HG03103 (cell line): Measurements from ENCODE around the gene GRIK3.

ENCODE experiments used
- ATAC-seq: cut with Tn5 transposase; IDR thresholded peaks from one replicate; pipeline ENCODE4 v1.9.1; 2021; ENCODE audit warnings: low read depth; ENCODE audit not compliant: unreplicated experiment

GRIK3 gene

GRCh38 chr1:36884029-36884701 lies 150.2 kb downstream of the GRIK3 start:
- ATAC-seq, result no peak

DNA sequence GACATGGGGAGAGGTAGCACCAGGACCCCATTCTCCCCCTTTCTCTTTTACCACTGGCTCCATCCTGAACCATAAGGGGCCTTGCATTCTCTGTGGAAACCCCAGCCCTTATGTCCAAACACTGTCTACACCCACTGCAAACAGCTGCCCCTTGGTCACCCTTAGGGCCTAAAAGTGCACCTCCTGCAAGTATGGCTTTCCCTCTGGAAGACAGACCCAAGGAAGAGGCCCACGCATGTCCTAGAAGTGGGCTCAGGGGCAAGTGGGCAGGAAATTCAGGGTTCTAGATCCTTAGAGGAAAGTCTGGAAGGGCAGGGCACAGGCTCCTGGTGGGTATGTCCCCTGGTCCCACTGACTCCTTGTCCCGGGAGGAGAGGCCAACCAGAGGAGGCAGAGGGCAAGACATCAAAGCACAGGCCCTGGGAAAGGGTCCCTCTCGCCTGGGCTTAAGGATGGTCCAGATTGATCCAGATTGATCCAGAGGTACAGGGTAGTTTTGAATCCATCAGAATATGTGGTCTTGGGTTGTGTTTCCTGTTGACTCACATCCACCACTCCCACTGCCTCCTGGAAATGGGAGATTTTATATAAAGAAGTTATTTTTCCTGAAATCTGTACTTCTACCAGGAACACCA lies 150.9 kb downstream of the GRIK3 start:
- ATAC-seq, result no peak

- ATAC-seq, result no peak
Observed at GRCh38 chr1:36882536-36883285, 151.6 kb downstream of the GRIK3 start.

- no peak for ATAC-seq
Observed at GRCh38 chr1:36881541-36881940, 152.8 kb downstream of the GRIK3 start.

- no peak for ATAC-seq
Observed at GRCh38 chr1:36881068-36881405, 153.3 kb downstream of the GRIK3 start.

- no peak for ATAC-seq
Observed at GRCh38 chr1:36880155-36881067, 153.9 kb downstream of the GRIK3 start.

DNA sequence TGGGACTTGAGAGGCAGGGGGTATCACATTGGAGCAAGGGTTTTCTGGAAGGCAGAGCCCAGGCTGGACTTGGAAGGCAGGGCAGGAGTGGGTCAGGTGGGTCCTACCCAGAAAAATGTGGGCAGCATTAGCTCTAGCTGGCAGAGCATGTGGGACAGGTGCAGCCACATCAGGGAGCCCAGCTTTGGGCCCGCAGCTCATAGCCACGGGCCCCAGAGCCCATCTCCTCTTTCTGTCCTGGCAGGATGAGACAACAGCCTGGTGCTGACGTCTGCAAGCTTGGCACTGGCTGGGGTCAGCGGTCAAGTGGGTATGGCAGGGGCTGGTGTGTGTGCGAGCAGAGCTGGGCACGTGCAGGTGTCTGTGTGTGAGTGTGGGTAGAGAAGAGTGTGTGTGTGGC lies 154.7 kb downstream of the GRIK3 start:
- no peak for ATAC-seq

DNA sequence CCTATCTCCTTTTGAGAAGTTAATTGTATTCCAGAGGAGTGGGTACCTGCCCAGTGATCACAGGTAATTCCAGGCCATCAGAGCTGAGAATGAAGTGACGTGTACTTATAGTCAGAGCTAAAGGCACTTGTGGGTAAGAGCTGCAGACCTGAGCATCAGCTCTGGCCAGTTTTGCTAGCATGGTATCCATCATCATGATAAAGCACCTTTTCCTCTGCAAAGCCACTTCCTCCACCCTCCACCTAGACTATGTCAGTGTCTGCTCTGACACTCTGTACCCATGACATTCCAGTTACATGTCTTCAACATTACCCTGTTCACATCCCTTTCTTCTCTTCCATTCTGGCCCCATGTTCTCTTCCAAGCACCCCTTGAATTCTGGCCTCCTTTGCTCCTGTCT lies 157.3 kb downstream of the GRIK3 start:
- ATAC-seq, result no peak

DNA sequence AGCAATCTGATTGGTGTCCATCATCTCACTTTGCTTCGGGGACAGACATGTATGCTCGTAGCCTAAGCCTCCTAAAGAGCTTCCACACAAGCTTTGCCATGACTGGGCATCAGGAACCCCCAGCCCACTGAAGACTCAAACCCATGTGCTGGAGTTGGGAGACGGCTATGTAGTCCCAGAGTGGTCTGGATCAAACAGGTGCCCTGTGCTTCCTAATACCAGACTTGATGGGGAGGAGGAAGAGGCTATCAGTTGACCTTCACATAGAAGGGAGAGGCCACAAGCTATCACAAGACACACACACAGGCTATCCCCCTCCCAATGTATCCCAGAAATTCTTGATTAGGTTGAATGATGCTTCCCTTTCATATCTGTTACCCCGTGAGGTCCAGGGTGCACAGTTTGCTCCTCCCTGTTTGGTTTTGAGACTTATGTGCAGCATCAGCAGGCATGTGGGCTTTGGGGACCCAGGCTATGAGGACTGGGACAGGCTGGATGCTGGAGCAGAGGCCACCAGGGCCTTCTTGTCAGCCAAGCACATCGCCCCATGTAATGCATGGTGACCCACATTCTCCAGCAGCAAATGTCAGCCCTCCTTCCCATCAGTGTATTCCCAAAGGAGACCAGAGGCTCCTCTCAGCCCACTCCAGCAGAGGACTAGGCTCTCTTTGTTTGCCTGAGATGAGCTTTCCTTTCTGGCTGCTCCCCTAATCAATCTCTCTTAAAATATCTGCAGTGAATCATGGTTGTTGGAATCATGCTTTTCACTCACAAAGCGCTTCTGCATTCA lies 159.8 kb downstream of the GRIK3 start:
- no peak for ATAC-seq

DNA sequence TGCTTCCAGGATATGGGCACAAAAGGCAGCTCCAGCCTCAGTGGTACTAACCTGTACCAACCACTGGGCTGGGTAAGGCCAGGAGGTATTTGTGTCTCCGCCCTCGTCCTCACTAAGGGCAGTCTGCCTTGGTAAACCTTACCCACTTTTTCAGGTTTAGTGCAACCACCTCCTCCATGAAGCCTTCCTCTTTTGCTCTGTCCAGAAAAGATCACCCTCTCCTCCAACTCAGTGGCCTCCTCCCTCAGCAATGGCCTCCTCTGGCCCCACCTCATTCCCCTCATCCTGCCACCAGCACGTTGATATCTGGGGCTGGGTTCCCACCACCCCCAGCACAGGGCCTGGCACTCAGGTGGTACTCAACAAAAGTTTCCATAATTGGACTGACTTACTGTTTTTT lies 161.5 kb downstream of the GRIK3 start:
- no peak for ATAC-seq

GRCh38 chr1:36872126-36872754 lies 162.1 kb downstream of the GRIK3 start:
- no peak for ATAC-seq

- ATAC-seq, result no peak
Observed at GRCh38 chr1:36871146-36871971, 163.0 kb downstream of the GRIK3 start.

DNA sequence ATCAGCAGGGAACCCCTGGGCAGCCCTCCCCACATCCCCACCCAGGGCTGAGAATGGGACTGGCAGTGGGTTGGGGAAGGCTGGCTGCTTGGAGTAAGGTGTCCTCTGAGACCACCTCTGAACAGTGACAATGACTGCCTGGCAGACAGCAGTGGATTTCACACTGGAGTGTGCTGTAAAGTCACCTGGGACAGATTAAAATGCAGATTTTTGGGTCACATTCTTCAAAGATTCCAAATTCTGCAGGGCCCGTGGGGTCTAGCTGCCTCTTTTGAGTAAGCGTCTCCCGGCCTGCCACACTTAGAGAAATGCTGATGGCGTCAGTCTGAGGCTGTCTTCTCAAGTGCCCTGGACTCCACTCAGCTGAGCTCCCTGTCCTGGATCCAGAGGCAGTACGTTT lies 164.5 kb downstream of the GRIK3 start:
- ATAC-seq, result no peak

DNA sequence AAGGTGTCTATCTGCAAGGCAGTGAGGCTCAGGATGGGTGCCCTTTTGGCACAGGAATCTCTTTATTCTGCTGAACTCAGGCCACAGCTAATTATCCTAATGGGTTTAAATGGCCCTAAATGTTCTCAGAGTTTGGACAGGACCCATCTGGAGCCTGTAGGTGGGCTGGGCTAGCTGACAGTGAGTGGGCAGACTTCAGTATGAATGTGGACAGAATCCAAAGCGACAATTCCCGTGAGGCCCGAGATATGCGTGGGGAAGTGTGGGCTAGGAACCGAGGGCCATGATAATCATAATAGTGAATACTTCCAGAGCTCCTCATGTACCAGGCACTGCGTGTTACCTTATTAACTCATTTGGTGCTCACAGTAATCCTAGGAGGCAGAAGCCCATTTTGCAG lies 165.3 kb downstream of the GRIK3 start:
- ATAC-seq, result no peak

- no peak for ATAC-seq
Observed at GRCh38 chr1:36867575-36867974, 166.7 kb downstream of the GRIK3 start.

DNA sequence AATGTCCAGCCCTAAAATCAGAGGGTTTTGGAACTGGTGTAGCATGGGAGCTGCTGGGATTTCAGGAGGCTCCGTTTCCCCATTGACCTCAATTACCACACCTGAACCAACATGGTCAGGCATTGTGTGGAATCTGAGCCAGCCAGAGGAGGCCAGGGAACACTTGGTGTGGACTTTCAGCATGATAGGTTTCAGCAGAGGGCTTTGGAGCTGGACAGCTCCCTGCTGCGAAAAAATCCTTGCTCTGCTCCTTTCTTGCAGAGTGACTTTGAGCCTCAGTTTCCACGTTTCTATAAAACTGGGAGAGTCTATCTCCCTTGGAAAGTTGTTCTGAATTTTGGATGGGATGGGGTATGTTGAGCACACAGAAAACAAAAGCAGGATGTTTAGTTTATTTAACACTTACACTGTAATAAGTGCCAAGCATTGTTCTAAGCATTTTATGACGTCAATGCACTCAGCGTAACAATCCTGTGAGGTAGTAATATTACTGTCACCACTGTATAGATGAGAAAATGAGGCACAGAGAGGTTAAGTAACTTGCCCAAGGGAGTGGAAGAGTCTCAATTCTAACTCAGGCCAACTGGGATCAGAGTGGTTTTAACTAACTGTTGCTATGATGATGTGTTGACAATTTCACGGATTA lies 168.0 kb downstream of the GRIK3 start:
- no peak for ATAC-seq

DNA sequence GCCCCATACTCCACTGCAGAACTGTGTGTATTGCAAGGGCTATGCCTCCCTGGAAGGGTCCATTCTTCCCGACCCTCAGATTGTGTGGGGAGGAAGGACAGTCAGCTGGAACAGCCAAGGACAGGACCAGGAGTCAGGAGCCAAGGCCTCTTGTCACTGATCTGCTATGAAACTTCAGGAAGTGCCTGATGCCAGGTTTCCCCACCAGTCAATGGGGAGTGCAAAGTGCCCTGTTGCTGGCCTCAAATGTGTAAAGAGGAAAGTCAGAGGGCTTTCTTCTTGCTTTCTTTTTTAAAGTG lies 168.8 kb downstream of the GRIK3 start:
- no peak for ATAC-seq

DNA sequence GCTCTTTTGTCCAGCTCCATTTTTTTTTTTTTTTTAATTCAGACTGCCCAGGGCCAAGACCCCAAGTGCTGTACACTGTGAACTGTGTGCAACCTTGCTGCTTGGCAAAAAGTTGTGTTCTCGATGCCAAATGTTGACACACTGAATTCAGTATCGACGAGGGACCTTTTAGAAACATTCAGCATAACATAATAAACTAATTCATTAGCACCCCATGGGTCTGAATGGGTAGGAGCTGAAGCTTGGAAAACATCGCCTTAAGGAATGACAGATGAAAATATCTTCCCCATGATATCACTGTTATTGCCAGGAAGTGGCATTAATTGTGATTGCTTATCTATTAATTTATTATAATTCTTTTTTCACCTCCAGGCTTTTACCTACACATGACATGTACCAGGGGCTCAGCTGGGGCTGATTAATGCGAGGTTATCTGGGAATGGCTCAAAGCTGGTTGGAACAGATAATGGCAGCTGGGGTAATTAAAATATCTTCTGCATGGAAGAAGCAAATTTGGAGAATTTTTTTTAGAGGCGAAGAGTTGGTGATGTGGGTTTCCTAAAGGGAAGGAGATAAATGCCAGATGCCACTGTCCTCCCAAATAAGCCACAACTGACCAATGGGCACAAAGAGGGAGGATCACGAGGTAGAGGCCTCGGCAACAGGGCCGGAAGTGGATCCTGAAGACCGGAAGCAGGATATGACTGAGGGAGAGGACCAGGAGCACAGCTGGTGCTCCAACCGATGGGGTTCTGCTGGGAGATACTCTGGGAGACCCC lies 169.3 kb downstream of the GRIK3 start:
- no peak for ATAC-seq
